HUES6 (cell line): ENCODE measurements around the gene CHST7.
"Not testable (repeated sequence)": the region's sequence is repeated elsewhere in the genome, so short reads cannot be mapped to it uniquely, and the experiment has no call there.

ENCODE experiments used
- H3K27ac ChIP-seq: 2 replicates; pipeline ENCODE4 v1.7.0; 2013; ENCODE audit warnings: low read depth, mild to moderate bottlenecking, low read length, inconsistent platforms
- H3K27me3 ChIP-seq: 2 replicates; pipeline ENCODE4 v1.6.1; 2013; ENCODE audit warnings: low read length; ENCODE audit not compliant: control insufficient read depth, insufficient read depth
- H3K36me3 ChIP-seq: 2 replicates; pipeline ENCODE4 v1.6.1; 2013; ENCODE audit warnings: low read length; ENCODE audit not compliant: control insufficient read depth, insufficient read depth
- H3K4me1 ChIP-seq: 2 replicates; pipeline ENCODE4 v1.6.1; 2013; ENCODE audit warnings: low read length; ENCODE audit not compliant: control insufficient read depth, insufficient read depth
- H3K4me3 ChIP-seq: 2 replicates; pipeline ENCODE4 v1.5.1; 2013; ENCODE audit warnings: low read depth, low read length
- H3K9ac ChIP-seq: one replicate; pipeline ENCODE4 v1.6.1; 2013; ENCODE audit warnings: mild to moderate bottlenecking, low read length
- H3K9me3 ChIP-seq: 2 replicates; pipeline ENCODE4 v1.6.1; 2013; ENCODE audit warnings: low read depth, low read length; ENCODE audit not compliant: control insufficient read depth, insufficient read depth

The CHST7 gene

GRCh38 chrX:46573331-46573891 is at the start of gene CHST7:
Gene CHST7 (plus strand): TSS chrX:46573765. CDS start chrX:46573932, 167 bp downstream.
- H3K9me3 ChIP-seq = no peaks in the 10 kb centered on the region
- peak within 1 kb of the TSS; percentile 72 for H3K4me3 ChIP-seq
- no peak within 1 kb of the TSS for H3K27ac ChIP-seq
- H3K4me1 ChIP-seq = peaks cover 38% of the 10 kb centered on the region
- peaks cover 5% of the 10 kb centered on the region; the same call in 1 of the 2 replicates for H3K36me3 ChIP-seq
- H3K9ac ChIP-seq = peak within 1 kb of the TSS; percentile 70
- peaks cover 18% of the 10 kb centered on the region for H3K27me3 ChIP-seq

DNA sequence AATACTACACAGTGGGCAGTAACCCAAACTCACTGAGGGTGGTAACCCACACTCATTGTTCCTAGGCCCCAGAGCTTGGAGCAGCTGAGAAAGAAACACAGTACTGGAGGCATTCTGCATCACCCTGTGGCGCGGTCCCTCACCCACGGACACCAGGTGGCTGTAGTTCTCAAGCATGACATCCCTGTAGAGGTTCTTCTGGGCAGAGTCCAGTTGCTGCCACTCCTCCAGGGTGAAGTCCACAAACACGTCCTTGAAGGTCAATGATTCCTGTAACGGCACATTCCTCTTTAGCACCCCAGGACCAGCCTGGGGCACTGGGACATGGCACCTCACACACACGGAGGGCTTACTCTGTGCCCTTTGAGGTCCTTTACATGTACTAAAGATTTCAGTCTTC is 44.9 kb upstream of the CHST7 start:
- not testable (repeated sequence) for H3K36me3 ChIP-seq, H3K9me3 ChIP-seq, H3K9ac ChIP-seq, H3K4me1 ChIP-seq, H3K4me3 ChIP-seq, H3K27me3 ChIP-seq, H3K27ac ChIP-seq

- not testable (repeated sequence) for H3K4me3 ChIP-seq, H3K9ac ChIP-seq, H3K9me3 ChIP-seq, H3K36me3 ChIP-seq, H3K4me1 ChIP-seq, H3K27ac ChIP-seq, H3K27me3 ChIP-seq
Observed at GRCh38 chrX:46529740-46530403, 43.7 kb upstream of the CHST7 start.

DNA sequence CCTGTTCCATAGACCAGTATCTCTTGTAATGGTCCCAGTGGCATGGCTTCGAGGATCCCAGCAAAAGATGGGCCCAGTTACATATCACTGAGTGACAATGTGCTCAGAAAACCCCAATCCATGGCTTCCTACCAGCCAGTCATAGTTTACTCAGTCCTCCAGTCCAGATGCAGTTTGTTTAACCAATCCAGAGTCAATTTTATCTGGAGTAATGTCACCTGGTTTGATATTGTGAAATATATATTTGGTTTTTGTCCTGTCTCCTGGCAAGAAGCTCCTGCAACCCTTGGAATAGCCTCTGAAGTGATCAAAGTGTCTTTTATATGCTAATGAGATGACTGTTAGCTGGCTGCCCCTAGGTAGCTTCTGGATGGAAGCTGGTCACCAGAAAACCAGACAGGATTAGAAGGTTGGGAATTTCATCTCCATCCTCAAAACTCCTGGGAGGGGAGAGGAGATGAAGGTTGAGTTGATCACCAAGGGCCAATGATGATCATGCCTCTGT is 43.1 kb upstream of the CHST7 start:
- H3K4me3 ChIP-seq, H3K36me3 ChIP-seq, H3K9me3 ChIP-seq, H3K27ac ChIP-seq, H3K9ac ChIP-seq, H3K27me3 ChIP-seq, H3K4me1 ChIP-seq: not testable (repeated sequence)

DNA sequence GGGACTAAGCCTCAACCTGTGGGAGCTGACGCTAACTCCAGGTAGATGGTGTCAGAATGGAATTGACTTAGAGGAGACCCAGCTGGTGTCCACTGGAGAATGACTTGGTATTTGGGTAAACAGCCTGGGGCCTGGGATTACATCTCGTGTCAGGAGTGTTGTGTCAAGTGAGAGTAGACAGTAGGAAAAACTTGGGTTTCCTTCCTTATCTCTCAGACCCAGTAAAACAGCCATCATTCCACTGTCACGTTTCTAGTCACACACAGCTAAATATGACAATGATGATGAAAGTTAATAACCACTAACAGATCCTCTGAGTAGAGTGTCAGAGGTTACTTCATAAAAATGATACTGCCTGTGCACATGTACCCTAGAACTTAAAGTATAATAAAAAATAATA is 42.1 kb upstream of the CHST7 start:
- Histone ChIP-seq H3K27ac (no peak overlapping the region), H3K27me3 (no peaks in the 10 kb centered on the region), H3K4me3 (no peak overlapping the region), H3K9me3 (no peaks in the 10 kb centered on the region), H3K9ac (no peak overlapping the region), H3K36me3 (peaks cover 6% of the 10 kb centered on the region; the same call in 1 of the 2 replicates), H3K4me1 (no peaks in the 10 kb centered on the region)

DNA sequence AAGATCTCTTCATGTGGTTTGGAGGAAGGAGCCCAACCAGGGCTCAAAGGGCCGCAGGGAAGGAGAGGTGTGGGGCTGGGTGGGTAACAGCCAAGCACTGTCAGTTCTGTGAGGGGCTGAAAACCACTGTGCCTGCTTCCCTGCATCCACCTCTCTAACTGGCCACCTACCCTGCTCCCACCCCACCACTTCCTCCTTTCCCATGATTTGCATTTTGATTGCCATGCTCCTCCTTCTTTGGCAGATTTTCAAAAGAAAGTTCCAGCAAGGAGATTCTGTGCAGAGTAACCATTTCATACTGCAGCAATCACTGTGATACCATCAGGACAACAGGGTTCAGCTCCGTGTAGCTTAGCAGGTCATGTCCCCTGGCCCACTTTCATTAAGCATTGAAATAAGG is 30.1 kb upstream of the CHST7 start:
- peaks cover 26% of the 10 kb centered on the region for H3K36me3 ChIP-seq
- peaks cover 24% of the 10 kb centered on the region; the same call in 1 of the 2 replicates for H3K4me1 ChIP-seq
- H3K27ac ChIP-seq = no peak overlapping the region
- no peaks in the 10 kb centered on the region; the same call in 1 of the 2 replicates for H3K9me3 ChIP-seq
- no peak overlapping the region for H3K4me3 ChIP-seq
- no peaks in the 10 kb centered on the region for H3K27me3 ChIP-seq
- H3K9ac ChIP-seq = no peak overlapping the region

DNA sequence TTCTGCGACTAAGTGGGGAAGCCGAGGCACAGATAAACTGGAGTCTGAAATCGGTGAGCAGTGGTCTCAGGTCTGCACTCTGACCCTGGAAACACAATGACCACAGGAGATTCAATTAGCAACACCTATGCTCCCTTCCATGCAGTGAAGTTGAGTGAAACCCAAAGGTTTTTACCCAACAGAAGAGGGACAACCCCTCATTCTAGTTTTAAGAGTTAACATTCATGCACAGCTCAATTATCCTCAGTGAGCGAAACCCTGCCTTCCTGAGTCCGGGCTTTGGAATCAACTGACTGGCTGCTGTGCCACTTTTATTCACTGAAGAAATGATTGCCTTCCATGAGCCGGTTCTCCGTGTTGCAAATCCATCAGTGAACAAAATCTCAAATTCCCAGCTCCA is 29.0 kb upstream of the CHST7 start:
- H3K27ac ChIP-seq, H3K9me3 ChIP-seq, H3K27me3 ChIP-seq: not testable (repeated sequence)
- Histone ChIP-seq H3K4me3 (peak overlapping the region; percentile 74), H3K9ac (peak overlapping the region; percentile 94), H3K4me1 (peaks cover 24% of the 10 kb centered on the region; the same call in 1 of the 2 replicates), H3K36me3 (peaks cover 28% of the 10 kb centered on the region)

- H3K4me3 ChIP-seq = peak within 1 kb of the TSS; percentile 74
- H3K9me3 ChIP-seq = peaks cover 13% of the 10 kb centered on the region
- peak within 1 kb of the TSS; percentile 94 for H3K9ac ChIP-seq
- H3K4me1 ChIP-seq = peaks cover 24% of the 10 kb centered on the region; the same call in 1 of the 2 replicates
- no peaks in the 10 kb centered on the region for H3K27me3 ChIP-seq
- peak within 1 kb of the TSS; percentile 88 for H3K27ac ChIP-seq
- peaks cover 31% of the 10 kb centered on the region for H3K36me3 ChIP-seq
Observed at GRCh38 chrX:46545111-46546005, 28.2 kb upstream of the CHST7 start, which contains the start of gene ZNF674. Gene ZNF674 (minus strand): TSS chrX:46545421. CDS start chrX:46542087, 3,334 bp downstream.

GRCh38 chrX:46547857-46548256 is 25.7 kb upstream of the CHST7 start:
- peaks cover 33% of the 10 kb centered on the region for H3K4me1 ChIP-seq
- H3K9ac ChIP-seq = no peak overlapping the region
- no peak overlapping the region for H3K4me3 ChIP-seq
- peaks cover 31% of the 10 kb centered on the region for H3K36me3 ChIP-seq
- no peak overlapping the region; the same call in 1 of the 2 replicates for H3K27ac ChIP-seq
- H3K9me3 ChIP-seq = peaks cover 13% of the 10 kb centered on the region
- no peaks in the 10 kb centered on the region for H3K27me3 ChIP-seq

GRCh38 chrX:46549914-46550313 is 23.7 kb upstream of the CHST7 start:
- no peak overlapping the region for H3K4me3 ChIP-seq

More at GRCh38 chrX:46549914-46550313, 23.7 kb upstream of the CHST7 start:
- H3K27me3 ChIP-seq = no peaks in the 10 kb centered on the region
- peaks cover 31% of the 10 kb centered on the region for H3K36me3 ChIP-seq
- peaks cover 13% of the 10 kb centered on the region for H3K9me3 ChIP-seq
- H3K9ac ChIP-seq = no peak overlapping the region
- H3K27ac ChIP-seq = peak overlapping the region; percentile 37; the same call in 1 of the 2 replicates
- peaks cover 26% of the 10 kb centered on the region for H3K4me1 ChIP-seq
